Vagina (tissue), 2 donors: ENCODE measurements around the gene CHRM1.

Experiments used
- POLR2A ChIP-seq, 2 donors: fragments of 450-650 bp; IDR thresholded peaks; one replicate each; pipeline ENCODE4 v1.6.1; 2017; ENCODE audit warnings: antibody characterized with exemption in 2 of 2, mild to moderate bottlenecking in 2 of 2, moderate library complexity in 2 of 2
- POLR2AphosphoS5 ChIP-seq, 2 donors: sonication (generic); formaldehyde crosslinking; IDR thresholded peaks; one replicate each; pipeline ENCODE4 v1.9.0; 2017; ENCODE audit warnings: antibody characterized with exemption in 2 of 2, mild to moderate bottlenecking in 2 of 2, low read depth in 1 of 2; ENCODE audit not compliant: insufficient read depth in 1 of 2
- TF ChIP-seq, protein P1 (sequence below), 3 experiments: fragments of 450-650 bp in 2 of 3; fragments of 200-600 bp in 1 of 3; sonication (generic) in 1 of 3; IDR thresholded peaks; one replicate each; pipeline ENCODE4 v1.5.1; 2017 to 2019; ENCODE audit warnings: antibody characterized with exemption in 3 of 3, mild to moderate bottlenecking in 2 of 3, moderate library complexity in 2 of 3

- TF ChIP-seq POLR2A (IDR thresholded peaks at IDR 0.05) = no peak
- TF ChIP-seq, protein P1, sequence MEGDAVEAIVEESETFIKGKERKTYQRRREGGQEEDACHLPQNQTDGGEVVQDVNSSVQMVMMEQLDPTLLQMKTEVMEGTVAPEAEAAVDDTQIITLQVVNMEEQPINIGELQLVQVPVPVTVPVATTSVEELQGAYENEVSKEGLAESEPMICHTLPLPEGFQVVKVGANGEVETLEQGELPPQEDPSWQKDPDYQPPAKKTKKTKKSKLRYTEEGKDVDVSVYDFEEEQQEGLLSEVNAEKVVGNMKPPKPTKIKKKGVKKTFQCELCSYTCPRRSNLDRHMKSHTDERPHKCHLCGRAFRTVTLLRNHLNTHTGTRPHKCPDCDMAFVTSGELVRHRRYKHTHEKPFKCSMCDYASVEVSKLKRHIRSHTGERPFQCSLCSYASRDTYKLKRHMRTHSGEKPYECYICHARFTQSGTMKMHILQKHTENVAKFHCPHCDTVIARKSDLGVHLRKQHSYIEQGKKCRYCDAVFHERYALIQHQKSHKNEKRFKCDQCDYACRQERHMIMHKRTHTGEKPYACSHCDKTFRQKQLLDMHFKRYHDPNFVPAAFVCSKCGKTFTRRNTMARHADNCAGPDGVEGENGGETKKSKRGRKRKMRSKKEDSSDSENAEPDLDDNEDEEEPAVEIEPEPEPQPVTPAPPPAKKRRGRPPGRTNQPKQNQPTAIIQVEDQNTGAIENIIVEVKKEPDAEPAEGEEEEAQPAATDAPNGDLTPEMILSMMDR (IDR thresholded peaks at IDR 0.05) = no peak
- no peak for TF ChIP-seq POLR2AphosphoS5 (IDR thresholded peaks at IDR 0.05; ENCODE audit: insufficient read depth in 1 of 2, low read depth in 1 of 2)
Observed at GRCh38 chr11:62959422-62959980, 38.3 kb upstream of the CHRM1 start.
